ENCODE data around the gene RETREG3. TPM values are rescaled to one million over a fixed set of nuclear protein-coding genes. Genes with fewer than 3 reads are reported as not detected.

RETREG3 gene
- total and polyA plus RNA-seq, 9 of the 15 experiments (the other 6 are each of a cell fraction or from before 2014, with no cell fraction given): 4.1 to 39.0 (median 16.9) TPM

DNA sequence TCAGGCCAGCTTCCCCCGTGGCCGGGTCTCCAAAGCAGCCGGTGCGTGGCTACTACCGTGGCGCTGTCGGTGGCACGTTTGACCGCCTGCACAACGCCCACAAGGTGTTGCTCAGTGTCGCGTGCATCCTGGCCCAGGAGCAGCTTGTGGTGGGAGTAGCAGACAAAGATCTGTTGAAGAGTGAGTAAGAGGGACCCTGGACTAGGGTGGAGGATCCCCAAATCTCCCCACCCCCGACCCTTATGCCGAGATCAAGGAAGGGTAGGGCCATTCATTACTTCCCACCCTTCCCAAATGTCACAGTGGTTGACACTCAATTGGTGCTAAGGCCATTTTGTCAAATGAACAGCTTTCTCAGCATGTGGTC lies 46.0 kb downstream of the RETREG3 start:
- FAIRE-seq (no peak), DNase-seq (ENCODE audit: extremely low read depth in 1 of 4, low spot score in 3 of 4) (peak in 1 of 4 experiments; percentile 55), ATAC-seq (no peak)
- Histone ChIP-seq H4K20me1 (replicated peaks; ENCODE audit: control insufficient read depth, insufficient read depth, low read length) (no peaks in the 10 kb centered on the region), H3K79me2 (ENCODE audit: control insufficient read depth, insufficient read depth, low read length) (peaks cover 45% of the 10 kb centered on the region), H3K27me3 (ENCODE audit: control insufficient read depth in 2 of 2, insufficient read depth in 2 of 2, low read length in 2 of 2) (no peaks in the 10 kb centered on the region), H3K9me1 (ENCODE audit: control insufficient read depth, insufficient read depth, low read length) (no peaks in the 10 kb centered on the region), H3K4me2 (ENCODE audit: insufficient read depth, low read length) (peak overlapping the region; percentile 92), H3K9me3 (replicated peaks; ENCODE audit: control insufficient read depth, insufficient read depth, low read depth, low read length) (no peaks in the 10 kb centered on the region), H3K36me3 (ENCODE audit: control insufficient read depth, insufficient read depth, low read length) (peaks cover 41% of the 10 kb centered on the region), H3K4me1 (replicated peaks in 1 of 2; ENCODE audit: control insufficient read depth in 2 of 2, insufficient read depth in 2 of 2, low read length in 2 of 2) (peaks cover 21 to 66% of the 10 kb centered on the region in 2 experiments), H3K4me3 (peak overlapping the region; percentile 74), H2AFZ (ENCODE audit: low read depth, low read length) (no peak overlapping the region), H3K27ac (ENCODE audit: extremely low read depth, low read depth, low read length) (peak overlapping the region; percentile 88), H3K9ac (ENCODE audit: insufficient read depth in 1 of 2, low read depth in 2 of 2, low read length in 2 of 2) (peak overlapping the region; percentile 93 to 99)
- intact Hi-C loops (cut with micrococcal nuclease) (no loop called here), in situ Hi-C loops (cut with MboI) (no loop called here)
- WGBS (ENCODE audit: insufficient coverage, low coverage, missing lambda C conversion rate): 2% methylated on average over 14 of the region's 14 CpGs
- POLR2A ChIA-PET: interaction anchor here (0.9 to 8.3 kb wide), 4 partner anchors 10 to 115 kb away, joined by 3 to 58 read pairs (median 6); partner anchors contain the start of gene PSMC3IP
- CTCF ChIA-PET (ENCODE audit: low intra/inter-chr PET ratio): no interaction called here
- BruUV-seq (replicated peaks): no TSS peak
- TF ChIP-seq, protein P1, sequence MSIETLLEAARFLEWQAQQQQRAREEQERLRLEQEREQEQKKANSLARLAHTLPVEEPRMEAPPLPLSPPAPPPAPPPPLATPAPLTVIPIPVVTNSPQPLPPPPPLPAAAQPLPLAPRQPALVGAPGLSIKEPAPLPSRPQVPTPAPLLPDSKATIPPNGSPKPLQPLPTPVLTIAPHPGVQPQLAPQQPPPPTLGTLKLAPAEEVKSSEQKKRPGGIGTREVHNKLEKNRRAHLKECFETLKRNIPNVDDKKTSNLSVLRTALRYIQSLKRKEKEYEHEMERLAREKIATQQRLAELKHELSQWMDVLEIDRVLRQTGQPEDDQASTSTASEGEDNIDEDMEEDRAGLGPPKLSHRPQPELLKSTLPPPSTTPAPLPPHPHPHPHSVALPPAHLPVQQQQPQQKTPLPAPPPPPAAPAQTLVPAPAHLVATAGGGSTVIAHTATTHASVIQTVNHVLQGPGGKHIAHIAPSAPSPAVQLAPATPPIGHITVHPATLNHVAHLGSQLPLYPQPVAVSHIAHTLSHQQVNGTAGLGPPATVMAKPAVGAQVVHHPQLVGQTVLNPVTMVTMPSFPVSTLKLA (conservative IDR thresholded peaks at IDR 0.05): peak in 1 of 2 experiments; percentile 46; a peak in 2 of 4 replicates
- TF ChIP-seq CCAR2 (IDR thresholded peaks at IDR 0.05; ENCODE audit: low read depth, low read length) (no peak), E2F6 (IDR thresholded peaks at IDR 0.05; ENCODE audit: borderline replicate concordance in 1 of 2, extremely low read depth in 1 of 2, insufficient read depth in 1 of 2, insufficient read length in 1 of 2, low read depth in 1 of 2, low read length in 1 of 2, poor library complexity in 1 of 2, severe bottlenecking in 1 of 2) (peak in 1 of 2 experiments; percentile 69), BHLHE40 (IDR thresholded peaks at IDR 0.05; ENCODE audit: low read length) (peak; percentile 81), CBFA2T2 (conservative IDR thresholded peaks at IDR 0.05) (no peak), SIN3A (IDR thresholded peaks at IDR 0.05; ENCODE audit: borderline replicate concordance in 2 of 2, control insufficient read depth in 1 of 2, low read depth in 2 of 2, low read length in 2 of 2) (peak in 1 of 2 experiments; percentile 56; a peak in 1 of 4 replicates), EGR1 (conservative IDR thresholded peaks at IDR 0.05) (peak; percentile 77), CREM (IDR thresholded peaks at IDR 0.05; ENCODE audit: low read depth) (0 out of 2 replicates have a peak, but pooled peaks have one; percentile 2), PTBP1 (IDR thresholded peaks at IDR 0.05; ENCODE audit: low read depth, low read length) (no peak), HDAC2 (IDR thresholded peaks at IDR 0.05) (0 out of 2 replicates have a peak, but pooled peaks have one; percentile 7)
- TF ChIP-seq, protein P2, sequence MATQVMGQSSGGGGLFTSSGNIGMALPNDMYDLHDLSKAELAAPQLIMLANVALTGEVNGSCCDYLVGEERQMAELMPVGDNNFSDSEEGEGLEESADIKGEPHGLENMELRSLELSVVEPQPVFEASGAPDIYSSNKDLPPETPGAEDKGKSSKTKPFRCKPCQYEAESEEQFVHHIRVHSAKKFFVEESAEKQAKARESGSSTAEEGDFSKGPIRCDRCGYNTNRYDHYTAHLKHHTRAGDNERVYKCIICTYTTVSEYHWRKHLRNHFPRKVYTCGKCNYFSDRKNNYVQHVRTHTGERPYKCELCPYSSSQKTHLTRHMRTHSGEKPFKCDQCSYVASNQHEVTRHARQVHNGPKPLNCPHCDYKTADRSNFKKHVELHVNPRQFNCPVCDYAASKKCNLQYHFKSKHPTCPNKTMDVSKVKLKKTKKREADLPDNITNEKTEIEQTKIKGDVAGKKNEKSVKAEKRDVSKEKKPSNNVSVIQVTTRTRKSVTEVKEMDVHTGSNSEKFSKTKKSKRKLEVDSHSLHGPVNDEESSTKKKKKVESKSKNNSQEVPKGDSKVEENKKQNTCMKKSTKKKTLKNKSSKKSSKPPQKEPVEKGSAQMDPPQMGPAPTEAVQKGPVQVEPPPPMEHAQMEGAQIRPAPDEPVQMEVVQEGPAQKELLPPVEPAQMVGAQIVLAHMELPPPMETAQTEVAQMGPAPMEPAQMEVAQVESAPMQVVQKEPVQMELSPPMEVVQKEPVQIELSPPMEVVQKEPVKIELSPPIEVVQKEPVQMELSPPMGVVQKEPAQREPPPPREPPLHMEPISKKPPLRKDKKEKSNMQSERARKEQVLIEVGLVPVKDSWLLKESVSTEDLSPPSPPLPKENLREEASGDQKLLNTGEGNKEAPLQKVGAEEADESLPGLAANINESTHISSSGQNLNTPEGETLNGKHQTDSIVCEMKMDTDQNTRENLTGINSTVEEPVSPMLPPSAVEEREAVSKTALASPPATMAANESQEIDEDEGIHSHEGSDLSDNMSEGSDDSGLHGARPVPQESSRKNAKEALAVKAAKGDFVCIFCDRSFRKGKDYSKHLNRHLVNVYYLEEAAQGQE (IDR thresholded peaks at IDR 0.05; ENCODE audit: borderline replicate concordance): no peak
- TF ChIP-seq, protein P2 (CRISPR knock-in tag; IDR thresholded peaks at IDR 0.05; ENCODE audit: low read depth): no peak
